Vagina (tissue), 2 donors: ENCODE data around the gene GNAZ. TPM values are rescaled to one million over a fixed set of nuclear protein-coding genes. Genes with fewer than 3 reads are reported as not detected.
A peak's percentile ranks its signal among the peaks of the same experiment; 100 is the strongest.

ENCODE experiments used
- DNase-seq, 2 donors: peaks; one replicate each; pipeline ENCODE4 v3.0.0-alpha.2; 2017; ENCODE audit errors: extremely low spot score in 2 of 2
- H3K27ac ChIP-seq: fragments of 200-600 bp; sonication (generic); one replicate; pipeline ENCODE4 v1.5.1; 2019
- H3K27me3 ChIP-seq: fragments of 200-600 bp; sonication (generic); one replicate; pipeline ENCODE4 v1.5.1; 2019
- H3K36me3 ChIP-seq, 2 donors: fragments of 200-600 bp; sonication (generic); one replicate each; pipeline ENCODE4 v1.5.1; 2017 to 2019
- H3K4me1 ChIP-seq: fragments of 200-600 bp; sonication (generic); one replicate; pipeline ENCODE4 v1.5.1; 2019
- H3K4me3 ChIP-seq, 2 donors: fragments of 200-600 bp; sonication (generic); 1 replicate in 1 of 2; 2 replicates in 1 of 2; pipeline ENCODE4 v1.5.1; 2016 to 2019
- H3K9me3 ChIP-seq: fragments of 200-600 bp; sonication (generic); one replicate; pipeline ENCODE4 v1.5.1; 2019
- POLR2A ChIP-seq, 2 donors: fragments of 450-650 bp; IDR thresholded peaks; one replicate each; pipeline ENCODE4 v1.6.1; 2017; ENCODE audit warnings: antibody characterized with exemption in 2 of 2, mild to moderate bottlenecking in 2 of 2, moderate library complexity in 2 of 2
- POLR2AphosphoS5 ChIP-seq, 2 donors: sonication (generic); formaldehyde crosslinking; IDR thresholded peaks; one replicate each; pipeline ENCODE4 v1.9.0; 2017; ENCODE audit warnings: antibody characterized with exemption in 2 of 2, mild to moderate bottlenecking in 2 of 2, low read depth in 1 of 2; ENCODE audit not compliant: insufficient read depth in 1 of 2
- intact Hi-C: fragments of 100-400 bp; cut with DNase I; formaldehyde crosslinking; loops from one replicate; pipeline ENCODE4 v1.15.1; 2023
- total RNA-seq: library from RNA; depleted of rRNA; stranded (reverse); fragments of >200 nt; gene quantifications from one replicate; pipeline ENCODE4 v1.2.3, GENCODE V29; 2016
- TF ChIP-seq, protein P1 (sequence below), 3 experiments: fragments of 450-650 bp in 2 of 3; fragments of 200-600 bp in 1 of 3; sonication (generic) in 1 of 3; IDR thresholded peaks; one replicate each; pipeline ENCODE4 v1.5.1; 2017 to 2019; ENCODE audit warnings: antibody characterized with exemption in 3 of 3, mild to moderate bottlenecking in 2 of 3, moderate library complexity in 2 of 3

The GNAZ gene
- total RNA-seq, 1 donor from 2014 or later = 11.3 TPM

- intact Hi-C loops = no loop called here
- Histone ChIP-seq H3K4me1 (no peaks in the 10 kb centered on the region), H3K4me3 (no peak overlapping the region), H3K27ac (no peak overlapping the region), H3K9me3 (no peaks in the 10 kb centered on the region), H3K27me3 (no peaks in the 10 kb centered on the region), H3K36me3 (no peaks in the 10 kb centered on the region)
- no peak for DNase-seq
- TF ChIP-seq POLR2AphosphoS5 (IDR thresholded peaks at IDR 0.05; ENCODE audit: insufficient read depth in 1 of 2, low read depth in 1 of 2) (no peak), POLR2A (IDR thresholded peaks at IDR 0.05) (no peak)
- TF ChIP-seq, protein P1, sequence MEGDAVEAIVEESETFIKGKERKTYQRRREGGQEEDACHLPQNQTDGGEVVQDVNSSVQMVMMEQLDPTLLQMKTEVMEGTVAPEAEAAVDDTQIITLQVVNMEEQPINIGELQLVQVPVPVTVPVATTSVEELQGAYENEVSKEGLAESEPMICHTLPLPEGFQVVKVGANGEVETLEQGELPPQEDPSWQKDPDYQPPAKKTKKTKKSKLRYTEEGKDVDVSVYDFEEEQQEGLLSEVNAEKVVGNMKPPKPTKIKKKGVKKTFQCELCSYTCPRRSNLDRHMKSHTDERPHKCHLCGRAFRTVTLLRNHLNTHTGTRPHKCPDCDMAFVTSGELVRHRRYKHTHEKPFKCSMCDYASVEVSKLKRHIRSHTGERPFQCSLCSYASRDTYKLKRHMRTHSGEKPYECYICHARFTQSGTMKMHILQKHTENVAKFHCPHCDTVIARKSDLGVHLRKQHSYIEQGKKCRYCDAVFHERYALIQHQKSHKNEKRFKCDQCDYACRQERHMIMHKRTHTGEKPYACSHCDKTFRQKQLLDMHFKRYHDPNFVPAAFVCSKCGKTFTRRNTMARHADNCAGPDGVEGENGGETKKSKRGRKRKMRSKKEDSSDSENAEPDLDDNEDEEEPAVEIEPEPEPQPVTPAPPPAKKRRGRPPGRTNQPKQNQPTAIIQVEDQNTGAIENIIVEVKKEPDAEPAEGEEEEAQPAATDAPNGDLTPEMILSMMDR (IDR thresholded peaks at IDR 0.05) = no peak
Observed at GRCh38 chr22:23126165-23127054, 56.1 kb downstream of the GNAZ start.

GRCh38 chr22:23127055-23127756 lies 56.9 kb downstream of the GNAZ start:
- Histone ChIP-seq H3K27me3 (no peaks in the 10 kb centered on the region), H3K27ac (no peak overlapping the region), H3K9me3 (no peaks in the 10 kb centered on the region), H3K4me1 (no peaks in the 10 kb centered on the region), H3K4me3 (no peak overlapping the region), H3K36me3 (no peaks in the 10 kb centered on the region)
- intact Hi-C loops = no loop called here
- DNase-seq = no peak
- no peak for TF ChIP-seq POLR2AphosphoS5 (IDR thresholded peaks at IDR 0.05; ENCODE audit: insufficient read depth in 1 of 2, low read depth in 1 of 2)
- TF ChIP-seq POLR2A (IDR thresholded peaks at IDR 0.05) = no peak
- TF ChIP-seq, protein P1 (IDR thresholded peaks at IDR 0.05) = no peak

- no peaks in the 10 kb centered on the region for H3K9me3 ChIP-seq
- H3K4me1 ChIP-seq = no peaks in the 10 kb centered on the region
- H3K4me3 ChIP-seq = no peak overlapping the region
- TF ChIP-seq POLR2AphosphoS5 (IDR thresholded peaks at IDR 0.05; ENCODE audit: insufficient read depth in 1 of 2, low read depth in 1 of 2) (no peak), POLR2A (IDR thresholded peaks at IDR 0.05) (no peak)
- TF ChIP-seq, protein P1 (IDR thresholded peaks at IDR 0.05) = no peak
- H3K27me3 ChIP-seq = no peaks in the 10 kb centered on the region
- H3K27ac ChIP-seq = no peak overlapping the region
- no peaks in the 10 kb centered on the region for H3K36me3 ChIP-seq
- no peak for DNase-seq
- intact Hi-C loops = loop anchor here (2.0 kb wide), 1 partner anchor 167 kb away; no protein-coding TSS in a partner anchor
Observed at GRCh38 chr22:23127788-23128187, 57.5 kb downstream of the GNAZ start.

DNA sequence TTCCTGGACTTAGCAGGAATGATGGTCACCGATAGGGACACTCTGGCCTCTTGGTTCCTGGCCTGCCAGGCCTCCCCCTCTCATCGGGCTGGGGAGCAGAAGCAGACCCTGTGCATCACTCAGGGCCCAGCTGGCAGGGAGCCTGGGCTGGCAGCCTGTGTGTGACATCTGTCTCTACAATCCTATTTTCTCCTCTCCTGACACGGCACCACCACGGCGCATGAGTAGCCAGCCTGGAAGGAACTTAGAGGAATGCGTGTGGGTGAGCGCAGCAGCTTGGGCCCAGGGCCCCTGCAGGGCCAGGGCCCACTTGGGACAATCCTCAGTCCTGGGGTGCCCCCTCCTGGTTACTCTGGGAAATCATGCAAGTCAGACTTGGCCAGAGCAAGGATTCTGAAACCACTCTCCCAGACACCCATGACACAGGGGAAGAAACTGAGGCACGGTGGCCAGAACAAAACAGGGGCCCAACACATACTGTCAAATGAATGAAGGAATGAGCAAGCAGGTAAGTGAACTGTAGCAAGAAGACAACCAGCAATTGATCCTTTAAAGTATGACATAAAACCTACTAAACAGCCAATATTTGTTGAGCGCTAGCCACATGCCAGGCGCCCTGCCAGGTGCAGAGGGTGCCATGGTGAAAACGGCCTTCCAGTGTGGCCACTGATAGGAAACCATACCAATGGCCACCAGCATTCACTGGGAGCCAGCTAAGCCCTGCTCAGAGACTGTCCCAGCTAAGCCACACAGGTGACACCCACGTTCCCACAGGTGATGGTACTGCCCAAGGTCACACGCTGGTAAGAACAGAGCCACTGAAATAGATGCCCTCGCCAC lies 58.2 kb downstream of the GNAZ start:
- H3K36me3 ChIP-seq = no peaks in the 10 kb centered on the region
- no peaks in the 10 kb centered on the region for H3K27me3 ChIP-seq
- no peaks in the 10 kb centered on the region for H3K4me1 ChIP-seq
- no peak for TF ChIP-seq POLR2A (IDR thresholded peaks at IDR 0.05)
- TF ChIP-seq, protein P1 (IDR thresholded peaks at IDR 0.05) = peak; percentile 52 to 71 (median 60)
- no peak for TF ChIP-seq POLR2AphosphoS5 (IDR thresholded peaks at IDR 0.05; ENCODE audit: insufficient read depth in 1 of 2, low read depth in 1 of 2)
- H3K4me3 ChIP-seq = no peak overlapping the region
- intact Hi-C loops = loop anchor here (2.0 kb wide), 1 partner anchor 168 kb away; no protein-coding TSS in a partner anchor
- H3K9me3 ChIP-seq = no peaks in the 10 kb centered on the region
- DNase-seq = no peak
- no peak overlapping the region for H3K27ac ChIP-seq
